GM19452 (cell line): ENCODE results near the gene ASTL.
"Not testable (repeated sequence)": the region's sequence is repeated elsewhere in the genome, so short reads cannot be mapped to it uniquely, and the experiment has no call there.

Experiments used
- ATAC-seq: cut with Tn5 transposase; IDR thresholded peaks from one replicate; pipeline ENCODE4 v1.9.1; 2021; ENCODE audit not compliant: unreplicated experiment

ASTL gene

GRCh38 chr2:96146153-96146880, 8.0 kb upstream of the ASTL start:
- peak; percentile 33 for ATAC-seq

GRCh38 chr2:96145848-96146152, 7.5 kb upstream of the ASTL start:
- no peak for ATAC-seq

GRCh38 chr2:96145036-96145847, 6.9 kb upstream of the ASTL start, which contains the start of gene DUSP2:
TSS of gene DUSP2 (minus strand) at chr2:96145440. CDS start at chr2:96145354, 86 bp downstream.
- ATAC-seq: peak; percentile 48

- no peak for ATAC-seq
Measured at GRCh38 chr2:96144481-96145035, 6.3 kb upstream of the ASTL start.

- no peak for ATAC-seq
Measured at GRCh38 chr2:96143848-96144480, 5.7 kb upstream of the ASTL start.

- no peak for ATAC-seq
Measured at GRCh38 chr2:96143231-96143847, 5.0 kb upstream of the ASTL start.

- ATAC-seq: no peak
Measured at GRCh38 chr2:96142217-96143113, 4.2 kb upstream of the ASTL start.

GRCh38 chr2:96141624-96141967, 3.3 kb upstream of the ASTL start:
- ATAC-seq: not testable (repeated sequence)

- no peak for ATAC-seq
Measured at GRCh38 chr2:96140941-96141623, 2.8 kb upstream of the ASTL start.

GRCh38 chr2:96139181-96139758, 968 bp upstream of the ASTL start:
- no peak for ATAC-seq

GRCh38 chr2:96137321-96138178, 752 bp downstream of the ASTL start:
- no peak for ATAC-seq

- no peak for ATAC-seq
Measured at GRCh38 chr2:96136129-96136720, 2.1 kb downstream of the ASTL start.

- ATAC-seq: no peak
Measured at GRCh38 chr2:96135621-96136020, 2.7 kb downstream of the ASTL start.

- no peak for ATAC-seq
Measured at GRCh38 chr2:96135171-96135570, 3.1 kb downstream of the ASTL start.

- ATAC-seq: no peak
Measured at GRCh38 chr2:96134421-96134820, 3.9 kb downstream of the ASTL start.

- ATAC-seq: no peak
Measured at GRCh38 chr2:96131813-96132745, 6.2 kb downstream of the ASTL start.
